HG03103 (cell line): ENCODE measurements around the gene PNCK.
"Not testable (repeated sequence)": the region's sequence is repeated elsewhere in the genome, so short reads cannot be mapped to it uniquely, and the experiment has no call there.

ENCODE experiments used
- ATAC-seq: cut with Tn5 transposase; IDR thresholded peaks from one replicate; pipeline ENCODE4 v1.9.1; 2021; ENCODE audit warnings: low read depth; ENCODE audit not compliant: unreplicated experiment

Gene PNCK

DNA sequence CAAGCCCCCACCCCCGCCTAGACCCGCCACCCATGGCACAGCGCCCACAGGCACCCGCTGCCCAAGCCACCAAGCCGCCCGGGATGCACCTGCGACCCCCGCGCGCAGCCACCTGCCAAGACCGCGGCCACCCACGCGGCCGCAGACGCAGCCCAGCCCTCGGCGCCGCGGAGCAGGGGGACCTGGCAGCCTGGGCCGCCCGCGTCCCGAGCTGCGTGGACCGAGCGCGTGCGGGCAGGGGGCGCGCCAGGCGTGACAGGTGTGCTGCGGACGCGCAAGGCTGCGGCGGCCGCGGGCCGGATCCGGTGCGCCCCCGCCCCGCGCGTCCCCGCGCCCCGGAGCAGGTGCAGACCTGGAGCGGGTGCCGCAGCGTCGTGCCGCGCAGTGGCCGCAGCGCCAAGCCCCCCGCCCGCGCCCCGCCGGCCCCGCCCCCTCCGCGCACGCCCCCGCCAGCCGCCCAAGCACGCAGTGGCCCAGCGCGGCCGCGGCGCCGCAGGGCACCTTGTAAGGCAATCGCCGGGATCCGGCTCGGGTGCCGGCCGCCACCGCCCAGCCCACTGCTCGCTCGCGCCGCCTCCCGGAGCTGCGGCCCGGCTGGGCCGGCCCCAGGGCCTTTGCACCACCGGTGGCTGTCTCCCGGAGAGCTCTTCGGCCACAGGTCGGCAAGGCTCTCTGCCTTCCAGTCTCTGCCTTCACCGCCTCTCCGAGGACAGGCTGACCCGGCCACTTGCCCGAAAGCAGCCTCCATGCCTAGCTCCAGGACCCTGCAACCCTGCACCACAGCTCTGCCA is at the start of gene PNCK:
Gene PNCK (minus strand): TSS at position 386 of the 791 bp plus-strand sequence. CDS start 737 bp downstream, outside the sequence.
- no peak for ATAC-seq

DNA sequence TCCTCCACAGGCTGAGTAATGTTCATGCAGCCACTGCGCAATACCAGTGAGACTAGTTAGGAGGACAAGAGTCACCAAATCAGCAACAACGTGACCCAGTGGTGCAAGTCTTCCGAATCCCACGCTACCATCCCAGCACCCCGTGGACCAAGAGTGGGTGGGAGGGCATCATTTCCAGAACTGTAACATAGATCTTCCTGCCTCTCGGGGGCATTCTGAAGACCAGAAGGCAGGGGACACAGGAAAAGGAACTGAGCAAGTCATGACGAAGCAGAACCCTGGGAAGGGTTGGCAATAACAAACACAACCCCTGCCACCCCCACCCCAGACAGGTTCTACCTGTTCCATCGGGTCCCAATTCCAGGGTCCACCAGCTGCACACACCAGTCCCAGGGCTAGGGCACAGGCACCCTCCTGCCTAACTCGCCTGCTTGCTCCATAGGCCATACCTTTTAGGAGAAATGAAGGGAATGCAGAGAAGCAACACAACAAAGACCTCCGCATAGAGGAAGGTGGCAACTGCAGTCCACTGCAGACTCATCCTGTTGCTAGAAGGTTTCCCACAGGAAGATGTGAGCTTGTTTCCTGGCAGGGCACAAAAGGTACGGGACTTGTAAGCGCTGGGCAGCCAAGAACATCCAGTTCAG is 49.2 kb upstream of the PNCK start:
- no peak for ATAC-seq

DNA sequence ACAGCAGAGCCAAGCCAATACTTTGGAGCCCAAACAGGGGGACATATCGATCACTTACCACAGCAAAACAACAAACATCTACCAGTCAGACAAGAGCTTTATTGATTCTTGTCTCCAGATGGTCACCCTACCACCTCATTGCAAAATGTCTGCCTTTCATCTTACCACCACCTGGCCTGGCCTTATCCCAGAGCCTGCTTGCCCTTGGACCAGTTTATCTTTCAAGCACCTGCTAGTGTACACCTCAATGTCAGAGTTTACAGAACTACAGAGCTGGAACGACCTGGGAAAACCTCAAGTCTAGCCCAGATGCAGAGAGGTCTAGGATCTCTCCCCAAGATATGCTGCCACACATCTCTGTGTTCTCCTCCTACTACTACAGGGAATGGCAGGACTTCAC is 46.1 kb upstream of the PNCK start:
- no peak for ATAC-seq

DNA sequence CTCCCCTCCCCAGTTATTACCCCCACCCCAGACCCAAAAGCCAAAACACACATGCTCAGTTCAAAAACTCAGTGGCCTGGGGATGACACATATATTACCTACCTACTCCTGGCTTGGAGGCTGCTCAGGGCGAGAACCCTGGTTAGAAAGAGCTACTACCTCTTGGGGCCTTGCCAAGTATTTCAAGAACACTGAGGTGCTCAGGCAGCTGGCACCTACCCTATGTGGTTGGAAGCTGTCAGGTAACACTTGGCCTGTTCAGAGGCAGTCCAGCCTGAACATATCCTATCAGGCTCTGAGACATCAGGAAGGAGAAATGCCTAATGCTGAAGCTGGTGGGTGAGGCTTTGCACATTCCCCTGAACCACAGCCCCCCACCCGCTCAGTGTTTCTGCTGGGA is 45.6 kb upstream of the PNCK start:
- no peak for ATAC-seq

DNA sequence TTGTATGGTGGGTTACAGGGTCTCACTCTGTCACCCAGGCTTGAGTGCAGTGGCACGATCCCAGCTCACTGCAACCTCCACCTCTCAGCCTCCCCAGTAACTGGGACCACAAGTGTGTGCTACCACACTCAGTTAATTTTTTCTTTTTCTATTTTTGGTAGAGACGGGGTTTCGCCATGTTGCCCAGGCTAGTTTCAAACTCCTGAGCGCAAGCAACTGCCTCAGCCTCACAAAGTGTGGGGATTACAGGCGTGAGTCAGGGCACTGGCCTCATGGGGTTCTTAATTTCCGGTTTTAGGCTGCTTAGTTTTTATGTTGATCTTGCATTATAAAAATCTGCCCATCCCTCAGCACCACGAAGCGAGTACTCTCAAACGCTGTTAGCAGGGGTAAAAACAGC is 43.8 kb upstream of the PNCK start:
- ATAC-seq: no peak

DNA sequence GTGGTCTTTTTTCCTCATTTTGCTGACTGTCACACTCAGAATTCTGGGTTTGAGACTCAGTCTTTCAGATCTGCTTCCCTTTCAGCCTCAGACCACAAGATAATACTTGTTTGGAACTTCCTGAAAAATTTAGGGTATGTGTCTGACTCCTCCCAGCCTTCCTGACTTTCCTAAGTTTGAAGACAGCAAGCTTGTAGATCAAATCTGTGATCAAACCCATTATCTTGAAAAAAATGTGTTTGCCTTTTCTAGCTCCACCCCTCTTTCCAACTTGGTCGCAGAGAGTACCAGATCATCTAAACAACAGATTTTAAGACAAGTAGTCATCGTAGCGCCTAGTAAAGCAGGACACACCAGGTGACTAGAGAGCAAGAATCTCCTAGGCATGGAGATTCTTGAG is 40.6 kb upstream of the PNCK start:
- no peak for ATAC-seq

DNA sequence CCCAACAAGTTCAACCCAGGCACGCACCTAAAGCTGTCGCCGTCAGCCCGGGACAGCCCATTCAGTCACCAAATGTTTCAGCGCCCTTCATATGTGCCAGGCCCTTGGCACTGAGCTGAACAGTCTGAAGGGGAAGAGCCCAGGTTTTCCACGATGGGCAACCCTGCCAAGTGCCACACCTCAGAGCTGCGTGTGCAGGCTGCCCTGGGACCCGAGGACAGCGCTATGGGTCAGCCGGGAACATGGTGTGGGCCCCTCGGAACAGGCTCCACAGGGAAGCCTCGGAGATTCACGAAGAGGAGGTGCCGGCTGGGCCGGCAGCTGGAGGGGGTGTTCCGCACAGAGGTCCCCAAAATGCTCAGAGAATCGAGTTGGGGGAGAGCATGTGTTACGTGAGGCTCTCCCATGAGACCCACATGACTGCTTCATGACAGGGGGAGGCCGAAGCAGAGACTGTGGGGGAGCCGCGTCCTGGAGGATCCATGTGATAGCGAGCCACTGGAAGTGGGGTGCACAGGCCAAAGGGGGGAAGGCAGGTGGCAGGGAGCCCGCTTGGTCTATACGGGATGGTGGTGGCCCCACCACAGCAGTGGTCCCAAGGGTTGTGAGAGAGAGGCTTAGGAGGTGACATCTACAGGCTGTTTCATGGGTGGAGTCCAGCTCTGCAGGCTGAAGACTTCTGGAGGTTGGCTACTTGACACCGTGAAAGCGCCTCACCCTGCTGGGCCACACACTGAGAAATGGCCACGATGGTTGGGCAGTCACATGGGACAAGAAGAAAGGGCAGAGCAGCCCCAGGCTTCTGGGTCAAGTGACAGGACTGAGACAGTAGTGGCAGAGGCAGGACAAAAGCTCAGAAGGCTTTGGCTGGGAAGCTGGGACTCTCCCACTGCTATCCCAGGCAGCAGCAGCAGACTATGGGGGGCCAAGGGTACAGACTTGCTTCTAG is 36.4 kb upstream of the PNCK start:
- no peak for ATAC-seq

DNA sequence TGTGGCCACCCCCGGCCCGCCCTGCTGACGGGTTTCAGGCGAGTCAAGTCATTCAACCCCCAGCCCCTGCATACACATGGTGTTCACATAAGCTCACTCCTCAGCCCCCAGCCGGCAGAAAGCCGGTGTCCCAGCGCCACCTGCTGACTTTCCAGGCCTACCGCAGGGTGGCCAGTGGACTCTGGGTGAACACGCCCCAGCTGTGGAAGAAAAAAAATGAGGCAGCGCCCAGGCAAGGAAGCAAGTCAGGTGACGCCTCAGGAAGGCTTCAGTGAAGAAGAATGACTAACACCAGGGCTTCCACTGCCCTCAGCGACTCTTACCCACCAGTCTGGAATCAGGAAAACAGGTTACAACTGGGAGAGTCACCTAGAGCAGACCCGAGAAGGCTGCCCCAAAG is 34.8 kb upstream of the PNCK start:
- no peak for ATAC-seq

DNA sequence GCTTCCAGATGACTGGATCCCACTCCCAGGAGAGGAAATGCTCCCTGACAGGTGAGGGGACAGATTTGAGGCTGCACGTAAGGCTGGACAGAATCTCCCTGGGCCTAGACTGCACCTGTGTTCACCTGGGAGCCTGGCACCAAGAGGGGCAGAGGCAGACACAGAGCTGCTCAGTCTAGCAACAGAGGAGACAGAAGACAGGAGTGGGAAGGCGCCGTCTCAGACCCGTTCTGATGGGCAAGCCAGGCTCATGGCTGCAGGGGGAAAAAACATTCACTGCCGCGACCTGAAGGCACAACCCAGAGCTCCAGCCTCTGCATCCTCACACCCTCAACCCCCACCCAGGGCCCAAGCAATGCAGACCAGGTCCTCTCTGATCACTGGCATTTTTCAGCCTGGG is 33.8 kb upstream of the PNCK start:
- ATAC-seq: no peak

DNA sequence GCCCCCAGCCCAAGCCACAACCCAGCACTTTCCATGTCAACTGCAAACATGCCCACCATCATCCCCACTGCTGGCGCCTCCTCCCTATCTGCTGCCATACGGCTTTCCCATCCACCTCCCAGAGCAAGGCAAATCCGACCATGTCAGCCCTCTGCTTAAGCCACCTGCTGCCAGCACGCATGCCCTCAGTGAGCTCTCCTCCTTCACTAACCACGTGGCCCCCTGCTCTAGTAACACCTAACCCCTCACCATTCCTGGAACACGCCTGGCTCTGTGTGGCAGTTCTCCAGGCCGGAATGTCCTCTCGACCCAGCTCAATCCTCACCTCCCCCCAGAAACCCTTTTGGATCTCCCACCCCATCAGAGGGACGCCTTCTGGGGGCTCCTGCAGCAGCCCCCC is 33.2 kb upstream of the PNCK start:
- ATAC-seq: no peak

DNA sequence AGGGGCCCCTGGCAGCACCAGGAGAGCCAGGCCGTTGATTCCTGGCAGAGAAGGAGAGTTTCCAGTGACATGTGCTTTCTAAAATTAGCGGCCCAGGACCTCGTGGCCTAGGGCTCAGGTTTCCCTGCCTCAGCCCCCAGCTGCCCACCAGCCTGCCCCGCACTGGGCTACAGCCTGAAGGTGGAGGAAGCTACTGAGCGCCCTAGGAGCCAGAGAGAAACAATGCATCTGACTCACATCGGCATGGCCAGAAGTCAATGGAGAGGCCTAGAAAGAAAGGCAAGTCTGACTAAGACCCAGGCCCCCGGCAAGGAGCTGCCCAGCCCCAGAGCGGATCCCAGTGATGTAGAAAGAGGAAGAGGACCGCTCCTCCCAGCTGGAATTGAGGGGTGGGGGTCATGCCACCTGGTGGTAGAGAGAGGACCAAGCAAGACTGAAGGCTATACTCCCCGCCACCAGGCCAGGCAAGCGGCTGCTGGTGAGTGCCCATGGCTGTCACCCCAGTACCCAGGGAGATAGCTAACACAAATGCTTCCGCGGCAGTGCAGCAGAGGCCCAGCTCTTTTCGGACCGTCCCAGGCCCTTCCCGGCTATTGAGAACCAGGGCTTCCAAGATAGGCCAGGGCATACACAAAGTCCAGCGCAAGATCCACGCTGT is 31.9 kb upstream of the PNCK start:
- ATAC-seq: not testable (repeated sequence)

DNA sequence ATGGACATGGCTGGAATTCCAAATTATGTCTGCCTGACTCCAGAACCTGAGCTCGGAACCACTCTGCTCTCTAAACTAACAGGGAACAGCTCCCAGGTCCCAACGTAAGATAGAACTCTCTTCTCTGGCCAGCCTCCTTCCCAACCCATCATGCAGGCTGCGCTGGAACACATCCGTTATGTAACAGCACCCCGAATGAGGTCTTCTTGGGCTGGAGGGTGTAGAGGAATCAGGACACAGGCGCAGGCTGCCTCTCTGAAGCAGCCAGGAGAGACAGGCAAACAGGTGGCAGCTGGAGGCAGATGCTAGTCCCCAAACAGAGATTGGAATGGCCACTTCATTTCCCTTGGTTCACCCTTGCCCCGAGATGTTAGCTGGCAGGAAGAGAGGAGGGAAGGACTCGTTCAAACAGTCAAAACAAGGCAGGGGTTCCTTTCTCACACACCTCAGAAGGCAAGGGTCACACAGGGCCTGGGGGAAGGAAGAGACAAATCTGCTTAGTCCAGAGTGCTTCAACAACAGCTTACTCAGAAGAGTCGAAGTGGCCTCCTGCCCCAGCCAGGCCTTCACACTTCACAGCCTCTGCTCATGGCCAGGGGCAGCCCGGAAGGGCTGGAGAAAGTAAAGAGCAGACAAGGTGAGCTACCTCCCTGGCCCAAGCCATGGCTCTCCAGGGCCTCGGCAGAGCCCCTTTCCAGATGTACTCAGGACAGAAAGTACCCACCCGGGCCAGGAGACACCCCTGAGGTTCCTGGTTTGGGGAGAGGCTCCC is 31.2 kb upstream of the PNCK start:
- ATAC-seq: not testable (repeated sequence)

DNA sequence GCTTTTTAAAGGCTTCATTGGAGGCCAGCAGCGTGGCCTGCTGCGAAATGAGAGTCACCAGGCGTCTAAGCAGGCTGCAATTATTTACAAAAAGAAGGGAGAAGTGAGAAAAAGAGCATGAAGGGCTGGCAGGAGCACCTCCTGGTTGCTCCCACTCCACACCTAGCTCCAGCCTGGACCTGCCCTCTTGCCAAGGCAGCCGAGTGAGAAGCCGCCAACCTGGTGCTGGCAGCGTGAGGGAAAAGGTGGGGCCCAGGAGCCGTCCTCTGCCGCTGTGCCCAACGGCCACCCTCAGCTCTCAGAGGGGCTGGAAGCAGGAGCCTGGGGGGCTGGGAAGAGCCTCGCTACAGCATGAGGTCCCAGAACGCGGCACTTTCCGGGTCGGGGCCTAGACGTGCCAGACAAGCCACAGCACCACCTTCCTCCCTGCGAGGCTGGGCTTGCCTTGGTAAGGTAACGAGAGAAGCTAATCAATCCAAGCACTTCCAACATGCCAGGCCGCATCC is 30.5 kb upstream of the PNCK start:
- ATAC-seq: no peak

DNA sequence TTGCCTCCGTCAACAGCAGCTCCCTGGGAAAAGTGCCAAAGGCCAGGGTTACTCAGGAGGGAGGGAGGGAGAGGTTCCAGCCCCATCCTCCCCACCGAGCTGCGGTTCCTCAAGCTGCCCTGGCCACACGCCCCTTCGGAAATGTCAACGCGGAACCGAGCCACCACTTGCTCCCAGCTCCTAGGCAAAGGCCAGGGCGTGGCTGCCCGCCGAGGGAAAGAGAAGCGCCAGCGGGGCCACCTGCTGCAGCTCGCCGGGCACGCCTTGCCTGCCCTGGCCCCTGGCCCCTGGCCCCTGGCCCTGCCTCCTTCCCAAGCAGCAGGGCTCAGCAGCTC is 29.4 kb upstream of the PNCK start:
- ATAC-seq: no peak

DNA sequence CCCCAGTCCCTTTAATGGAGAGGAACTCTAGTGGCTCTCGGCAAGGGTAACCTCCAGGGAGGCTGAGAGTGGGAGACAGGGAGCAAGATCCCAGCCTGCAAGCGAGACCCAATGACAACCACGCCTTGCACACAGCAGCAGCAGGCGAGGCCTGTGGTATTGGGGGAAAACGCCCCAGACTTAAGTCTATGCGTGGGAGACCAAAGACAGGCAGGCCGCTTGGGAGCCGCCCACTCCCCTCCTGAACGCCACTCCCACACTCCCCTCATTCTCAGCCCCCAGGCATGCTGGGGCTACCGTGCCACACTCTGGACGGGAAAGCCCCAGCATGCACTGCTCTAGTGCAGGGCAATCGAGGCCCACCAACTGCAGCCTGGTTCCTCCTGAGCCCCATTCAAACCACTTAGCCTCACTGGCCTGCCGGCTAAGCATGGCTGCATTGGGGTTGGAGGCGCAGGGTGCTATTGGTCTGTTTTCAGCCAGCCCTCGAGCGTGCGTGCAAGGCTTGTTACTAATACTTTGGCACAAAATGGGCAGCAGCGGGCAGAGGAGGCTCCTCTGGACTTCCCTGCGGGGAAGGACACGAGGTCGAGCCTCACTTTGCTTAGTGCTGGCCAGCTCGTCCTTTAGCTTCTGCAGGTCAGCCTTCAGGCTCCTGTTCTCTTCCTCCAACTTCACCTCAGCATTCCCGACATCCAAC is 28.9 kb upstream of the PNCK start:
- ATAC-seq: no peak

DNA sequence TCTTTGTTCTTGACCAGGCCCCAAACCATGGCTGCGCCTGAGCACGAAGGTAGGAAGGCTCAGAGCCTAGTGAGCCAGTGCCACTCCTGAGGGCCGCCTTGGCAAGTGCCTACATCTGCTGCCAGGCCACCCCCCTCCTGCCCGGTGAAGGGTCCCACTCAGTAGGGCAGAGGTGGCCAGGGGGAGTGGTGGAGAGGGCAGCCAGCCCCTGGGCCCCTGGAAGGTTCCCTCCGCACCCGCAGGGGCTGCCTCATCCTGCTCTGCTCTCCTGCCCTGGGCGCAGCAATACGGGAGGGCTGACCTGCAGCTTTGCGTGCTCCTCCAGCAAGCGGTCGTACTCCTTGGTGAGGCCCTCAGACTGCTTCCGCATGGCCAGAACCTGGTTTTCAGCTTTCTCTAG is 28.1 kb upstream of the PNCK start:
- ATAC-seq: no peak

DNA sequence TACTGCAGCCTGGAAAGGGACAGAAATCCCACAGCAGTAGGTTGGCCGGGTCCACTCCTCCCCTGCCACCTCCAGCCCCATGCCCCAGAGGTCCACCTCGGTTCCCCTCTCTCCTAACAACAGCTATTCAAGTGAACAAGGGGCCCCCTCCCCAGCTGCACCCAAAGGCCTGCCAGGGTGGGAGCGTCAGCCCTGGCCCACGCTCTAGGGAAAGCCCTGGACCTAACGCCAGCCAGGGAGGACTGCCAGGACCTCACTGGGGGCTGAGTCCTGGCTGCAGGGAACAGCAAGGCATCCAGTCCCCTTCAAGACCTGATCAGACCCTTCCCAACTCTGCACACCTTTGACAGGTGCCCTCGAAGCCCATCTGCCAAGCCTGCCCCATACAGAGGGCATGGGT is 27.4 kb upstream of the PNCK start:
- no peak for ATAC-seq

DNA sequence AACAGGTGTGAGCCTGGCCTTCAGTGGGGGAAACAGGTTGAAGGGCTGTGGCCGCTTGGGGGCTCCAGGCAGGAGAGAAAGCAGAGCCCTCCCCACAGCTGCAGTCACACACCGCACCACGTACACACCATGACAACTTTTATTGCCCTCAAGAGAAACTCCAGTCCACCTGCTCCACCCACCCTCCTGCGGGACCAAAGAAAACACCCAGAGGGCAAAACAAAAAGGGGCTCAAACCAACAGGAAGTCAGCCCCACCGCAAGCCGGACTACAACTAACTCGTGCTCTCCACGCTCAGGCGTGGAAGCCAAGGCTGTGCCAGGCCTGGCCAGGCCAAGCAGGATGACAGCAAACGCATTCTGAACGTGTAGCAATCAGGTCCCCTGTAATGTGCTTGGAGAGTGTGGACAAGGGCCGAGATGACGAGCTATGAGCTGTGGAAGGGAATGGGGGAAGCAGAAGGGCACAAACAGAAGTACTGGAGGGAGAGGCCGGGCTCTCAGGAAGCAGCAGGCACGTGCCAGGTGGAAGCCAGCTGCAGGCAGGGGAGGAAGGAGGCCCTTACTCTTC is 26.8 kb upstream of the PNCK start:
- ATAC-seq: no peak

DNA sequence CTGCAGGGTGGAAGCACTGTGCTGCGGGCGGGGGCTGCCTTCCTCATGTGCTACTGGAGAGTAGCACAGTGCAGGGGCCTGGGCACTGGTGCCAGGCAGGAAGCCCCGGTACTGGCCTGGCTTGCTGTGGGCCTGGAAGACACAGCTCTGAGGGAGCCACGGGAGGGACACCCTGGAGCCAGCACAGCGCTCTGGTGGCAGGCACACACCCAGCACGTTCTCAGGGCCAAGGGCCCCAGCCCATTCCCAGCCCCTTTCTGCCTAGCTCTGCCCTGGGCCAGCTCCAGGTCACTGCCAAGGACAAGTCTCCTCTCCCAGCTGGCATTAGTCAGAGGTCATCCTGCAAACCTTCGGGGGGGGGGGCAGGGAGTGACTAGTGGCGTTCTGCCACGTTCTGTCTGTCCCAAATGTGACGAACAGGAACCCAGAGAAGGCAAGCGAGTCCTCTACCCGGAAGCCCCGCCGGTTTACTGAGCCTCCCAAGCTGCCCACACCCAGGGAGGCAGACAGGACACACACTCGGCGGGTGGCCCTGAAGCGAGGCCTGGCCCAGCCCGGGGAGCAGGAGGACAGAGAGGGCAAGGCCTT is 26.3 kb upstream of the PNCK start:
- ATAC-seq: not testable (repeated sequence)
